ENCODE measurements around the gene SDCCAG8.
A peak's percentile ranks its signal among the peaks of the same experiment; 100 is the strongest.

Gene SDCCAG8

GRCh38 chr1:243505986-243506689, 250.3 kb downstream of the SDCCAG8 start:
- H3K27ac Mint-ChIP-seq, result no peak overlapping the region
- no peaks in the 10 kb centered on the region for H3K9me3 Mint-ChIP-seq
- no peaks in the 10 kb centered on the region for H3K27me3 Mint-ChIP-seq
- no peak overlapping the region for H3K4me3 Mint-ChIP-seq
- H3K4me1 Mint-ChIP-seq, result peaks cover 40% of the 10 kb centered on the region
- H3K36me3 Mint-ChIP-seq, result peaks cover 17% of the 10 kb centered on the region

GRCh38 chr1:243507001-243507671, 251.3 kb downstream of the SDCCAG8 start:
- Mint-ChIP-seq H3K36me3 (peaks cover 22% of the 10 kb centered on the region), H3K4me1 (peaks cover 46% of the 10 kb centered on the region), H3K4me3 (no peak overlapping the region), H3K9me3 (no peaks in the 10 kb centered on the region), H3K27me3 (no peaks in the 10 kb centered on the region), H3K27ac (peak overlapping the region; percentile 8)

- Mint-ChIP-seq H3K27me3 (no peaks in the 10 kb centered on the region), H3K27ac (no peak overlapping the region), H3K36me3 (peaks cover 21% of the 10 kb centered on the region), H3K4me3 (no peak overlapping the region), H3K9me3 (no peaks in the 10 kb centered on the region), H3K4me1 (peaks cover 46% of the 10 kb centered on the region)
Measured at GRCh38 chr1:243507672-243508302, 251.9 kb downstream of the SDCCAG8 start.

- no peaks in the 10 kb centered on the region for H3K9me3 Mint-ChIP-seq
- H3K27me3 Mint-ChIP-seq, result no peaks in the 10 kb centered on the region
- H3K27ac Mint-ChIP-seq, result no peak overlapping the region
- H3K4me3 Mint-ChIP-seq, result no peak overlapping the region
- H3K36me3 Mint-ChIP-seq, result peaks cover 19% of the 10 kb centered on the region
- peaks cover 46% of the 10 kb centered on the region for H3K4me1 Mint-ChIP-seq
Measured at GRCh38 chr1:243508303-243508713, 252.5 kb downstream of the SDCCAG8 start.

GRCh38 chr1:243508943-243509342, 253.1 kb downstream of the SDCCAG8 start:
- H3K27me3 Mint-ChIP-seq, result no peaks in the 10 kb centered on the region
- no peak overlapping the region for H3K4me3 Mint-ChIP-seq
- peaks cover 46% of the 10 kb centered on the region for H3K4me1 Mint-ChIP-seq
- no peak overlapping the region for H3K27ac Mint-ChIP-seq
- H3K9me3 Mint-ChIP-seq, result no peaks in the 10 kb centered on the region
- peaks cover 13% of the 10 kb centered on the region for H3K36me3 Mint-ChIP-seq

- Mint-ChIP-seq H3K9me3 (no peaks in the 10 kb centered on the region), H3K36me3 (peaks cover 13% of the 10 kb centered on the region), H3K27ac (no peak overlapping the region), H3K27me3 (no peaks in the 10 kb centered on the region), H3K4me3 (no peak overlapping the region), H3K4me1 (peaks cover 51% of the 10 kb centered on the region)
Measured at GRCh38 chr1:243510928-243511327, 255.1 kb downstream of the SDCCAG8 start.

GRCh38 chr1:243513726-243514491, 258.1 kb downstream of the SDCCAG8 start:
- no peak overlapping the region for H3K27ac Mint-ChIP-seq
- H3K9me3 Mint-ChIP-seq, result no peaks in the 10 kb centered on the region
- peaks cover 26% of the 10 kb centered on the region for H3K4me1 Mint-ChIP-seq
- peaks cover 17% of the 10 kb centered on the region for H3K36me3 Mint-ChIP-seq
- H3K27me3 Mint-ChIP-seq, result no peaks in the 10 kb centered on the region
- no peak overlapping the region for H3K4me3 Mint-ChIP-seq

GRCh38 chr1:243514927-243515326, 259.1 kb downstream of the SDCCAG8 start:
- H3K4me3 Mint-ChIP-seq, result no peak overlapping the region
- no peaks in the 10 kb centered on the region for H3K27me3 Mint-ChIP-seq
- no peaks in the 10 kb centered on the region for H3K9me3 Mint-ChIP-seq
- peaks cover 18% of the 10 kb centered on the region for H3K4me1 Mint-ChIP-seq
- peaks cover 20% of the 10 kb centered on the region for H3K36me3 Mint-ChIP-seq
- H3K27ac Mint-ChIP-seq, result no peak overlapping the region

GRCh38 chr1:243520831-243521230, 265.0 kb downstream of the SDCCAG8 start:
- Mint-ChIP-seq H3K4me3 (no peak overlapping the region), H3K36me3 (peaks cover 24% of the 10 kb centered on the region), H3K27ac (no peak overlapping the region), H3K4me1 (peaks cover 22% of the 10 kb centered on the region), H3K9me3 (no peaks in the 10 kb centered on the region), H3K27me3 (no peaks in the 10 kb centered on the region)

GRCh38 chr1:243523766-243524165, 267.9 kb downstream of the SDCCAG8 start:
- Mint-ChIP-seq H3K4me1 (peaks cover 28% of the 10 kb centered on the region), H3K27me3 (no peaks in the 10 kb centered on the region), H3K9me3 (peaks cover 5% of the 10 kb centered on the region), H3K36me3 (peaks cover 23% of the 10 kb centered on the region), H3K4me3 (no peak overlapping the region), H3K27ac (no peak overlapping the region)

GRCh38 chr1:243525085-243525487, 269.2 kb downstream of the SDCCAG8 start:
- Mint-ChIP-seq H3K9me3 (peaks cover 5% of the 10 kb centered on the region), H3K4me1 (peaks cover 28% of the 10 kb centered on the region), H3K4me3 (no peak overlapping the region), H3K27me3 (no peaks in the 10 kb centered on the region), H3K27ac (no peak overlapping the region), H3K36me3 (peaks cover 18% of the 10 kb centered on the region)

GRCh38 chr1:243526180-243526579, 270.3 kb downstream of the SDCCAG8 start:
- Mint-ChIP-seq H3K9me3 (peaks cover 5% of the 10 kb centered on the region), H3K36me3 (peaks cover 17% of the 10 kb centered on the region), H3K27me3 (no peaks in the 10 kb centered on the region), H3K4me3 (no peak overlapping the region), H3K27ac (no peak overlapping the region), H3K4me1 (peaks cover 28% of the 10 kb centered on the region)

GRCh38 chr1:243528459-243529121, 272.7 kb downstream of the SDCCAG8 start:
- H3K9me3 Mint-ChIP-seq, result peaks cover 5% of the 10 kb centered on the region
- no peak overlapping the region for H3K4me3 Mint-ChIP-seq
- H3K27me3 Mint-ChIP-seq, result no peaks in the 10 kb centered on the region
- no peak overlapping the region for H3K27ac Mint-ChIP-seq
- H3K36me3 Mint-ChIP-seq, result peaks cover 23% of the 10 kb centered on the region
- H3K4me1 Mint-ChIP-seq, result peaks cover 21% of the 10 kb centered on the region

GRCh38 chr1:243529512-243529911, 273.7 kb downstream of the SDCCAG8 start:
- H3K9me3 Mint-ChIP-seq, result peaks cover 5% of the 10 kb centered on the region
- H3K4me3 Mint-ChIP-seq, result no peak overlapping the region
- peaks cover 18% of the 10 kb centered on the region for H3K4me1 Mint-ChIP-seq
- no peaks in the 10 kb centered on the region for H3K27me3 Mint-ChIP-seq
- peaks cover 27% of the 10 kb centered on the region for H3K36me3 Mint-ChIP-seq
- no peak overlapping the region for H3K27ac Mint-ChIP-seq

- Mint-ChIP-seq H3K36me3 (peaks cover 39% of the 10 kb centered on the region), H3K4me1 (no peaks in the 10 kb centered on the region), H3K4me3 (no peak overlapping the region), H3K27ac (no peak overlapping the region), H3K9me3 (peaks cover 6% of the 10 kb centered on the region), H3K27me3 (no peaks in the 10 kb centered on the region)
Measured at GRCh38 chr1:243535014-243535413, 279.2 kb downstream of the SDCCAG8 start.
